ENCODE results near the gene LRRC8C.

LRRC8C gene

DNA sequence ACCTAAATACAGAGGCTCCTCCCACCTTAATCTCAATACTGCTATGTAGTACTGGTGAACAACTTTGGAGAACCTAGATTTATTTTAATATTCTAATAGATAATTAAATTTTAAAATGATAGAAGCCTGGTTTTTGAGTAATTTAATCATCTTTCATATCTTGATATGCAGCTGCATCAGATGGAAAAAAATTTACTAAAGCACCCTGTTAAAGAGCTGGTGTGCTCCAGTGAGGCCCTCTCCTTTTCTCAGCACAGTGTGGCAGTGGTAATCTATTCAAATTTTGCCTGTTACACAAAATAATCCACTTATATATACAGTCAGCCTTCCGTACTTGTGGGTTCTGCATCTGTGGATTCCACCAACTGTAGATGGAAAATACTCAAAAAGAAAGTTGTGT is 82.8 kb downstream of the LRRC8C start:
- Histone ChIP-seq H4K20me1 (ENCODE audit: insufficient read depth) (no peaks in the 10 kb centered on the region), H3K4me3 (IDR thresholded peaks at IDR 0.05; ENCODE audit: insufficient read depth, low read depth, low read length) (no peak overlapping the region), H2AFZ (ENCODE audit: low read depth) (no peak overlapping the region), H3K79me2 (ENCODE audit: insufficient read depth, low read depth) (no peaks in the 10 kb centered on the region), H3K4me2 (no peak overlapping the region), H3K4me1 (ENCODE audit: low read depth, poor library complexity, severe bottlenecking) (peaks cover 23% of the 10 kb centered on the region), H3K27ac (no peak overlapping the region), H3K9ac (no peak overlapping the region), H3K27me3 (ENCODE audit: insufficient read depth, low read depth) (no peaks in the 10 kb centered on the region), H3K36me3 (ENCODE audit: insufficient read depth) (no peaks in the 10 kb centered on the region)
- TF ChIP-seq, protein P1, sequence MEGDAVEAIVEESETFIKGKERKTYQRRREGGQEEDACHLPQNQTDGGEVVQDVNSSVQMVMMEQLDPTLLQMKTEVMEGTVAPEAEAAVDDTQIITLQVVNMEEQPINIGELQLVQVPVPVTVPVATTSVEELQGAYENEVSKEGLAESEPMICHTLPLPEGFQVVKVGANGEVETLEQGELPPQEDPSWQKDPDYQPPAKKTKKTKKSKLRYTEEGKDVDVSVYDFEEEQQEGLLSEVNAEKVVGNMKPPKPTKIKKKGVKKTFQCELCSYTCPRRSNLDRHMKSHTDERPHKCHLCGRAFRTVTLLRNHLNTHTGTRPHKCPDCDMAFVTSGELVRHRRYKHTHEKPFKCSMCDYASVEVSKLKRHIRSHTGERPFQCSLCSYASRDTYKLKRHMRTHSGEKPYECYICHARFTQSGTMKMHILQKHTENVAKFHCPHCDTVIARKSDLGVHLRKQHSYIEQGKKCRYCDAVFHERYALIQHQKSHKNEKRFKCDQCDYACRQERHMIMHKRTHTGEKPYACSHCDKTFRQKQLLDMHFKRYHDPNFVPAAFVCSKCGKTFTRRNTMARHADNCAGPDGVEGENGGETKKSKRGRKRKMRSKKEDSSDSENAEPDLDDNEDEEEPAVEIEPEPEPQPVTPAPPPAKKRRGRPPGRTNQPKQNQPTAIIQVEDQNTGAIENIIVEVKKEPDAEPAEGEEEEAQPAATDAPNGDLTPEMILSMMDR (conservative IDR thresholded peaks at IDR 0.05; ENCODE audit: low read depth, low read length): no peak

DNA sequence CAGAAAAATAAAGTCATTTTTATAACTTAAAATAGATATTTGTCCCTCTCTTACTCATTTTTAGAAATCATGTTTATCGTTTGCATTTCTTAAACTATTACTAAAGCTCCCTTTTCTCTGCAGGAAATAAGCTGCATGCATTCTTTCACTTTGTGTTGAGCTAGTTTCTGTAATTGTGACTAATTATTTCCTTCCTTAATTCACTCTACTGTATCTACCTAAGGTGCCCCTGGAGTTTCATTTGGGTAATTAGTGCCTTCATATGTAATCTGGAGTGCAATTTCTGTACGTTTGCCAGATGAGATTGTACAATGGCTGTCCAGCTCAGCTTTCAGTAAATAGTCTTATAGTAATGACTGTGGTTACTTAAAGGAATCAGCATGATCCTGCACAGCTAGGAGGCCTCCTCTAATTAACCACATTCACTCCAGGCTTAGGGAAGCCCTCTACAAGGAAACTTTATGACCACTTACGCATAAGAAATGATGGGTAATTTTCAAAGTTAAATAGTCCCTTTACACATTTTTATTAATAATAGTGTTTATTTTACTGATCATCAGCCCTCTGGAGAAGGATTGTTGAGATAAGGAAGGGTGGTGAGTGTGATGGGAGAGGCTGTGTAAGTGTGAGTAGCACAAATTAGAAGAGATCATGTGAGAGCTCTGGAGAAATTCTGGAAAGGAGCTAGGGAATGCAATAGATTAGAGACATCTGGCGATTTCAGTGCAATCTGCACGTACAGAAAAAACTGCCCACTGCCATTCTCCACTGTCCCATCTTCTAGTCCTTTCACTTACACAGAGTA is 86.8 kb downstream of the LRRC8C start:
- no peak overlapping the region for H3K4me3 ChIP-seq (IDR thresholded peaks at IDR 0.05; ENCODE audit: insufficient read depth, low read depth, low read length)
- no peak overlapping the region for H3K9ac ChIP-seq

DNA sequence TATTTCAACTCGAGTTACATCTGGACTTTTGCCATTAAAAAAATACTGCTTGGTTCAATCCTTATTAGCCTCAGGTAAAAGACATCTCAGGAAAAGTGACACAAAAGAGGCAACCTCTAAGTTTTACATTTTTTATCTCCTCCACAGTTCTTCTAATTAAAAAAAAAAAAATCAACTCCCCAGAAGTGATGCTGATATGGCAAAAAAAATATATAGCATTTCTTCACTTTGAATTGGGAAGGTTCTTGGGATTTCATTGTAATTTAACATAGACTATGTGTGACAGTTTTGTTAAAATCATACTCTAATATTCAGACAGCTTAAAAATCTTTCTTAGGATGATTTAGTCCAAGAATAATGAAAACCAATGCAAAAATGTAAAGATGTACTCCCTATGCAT is 87.9 kb downstream of the LRRC8C start:
- Histone ChIP-seq H3K4me1 (ENCODE audit: low read depth, poor library complexity, severe bottlenecking) (peaks cover 23% of the 10 kb centered on the region), H3K4me2 (no peak overlapping the region), H3K4me3 (IDR thresholded peaks at IDR 0.05; ENCODE audit: insufficient read depth, low read depth, low read length) (no peak overlapping the region), H3K79me2 (ENCODE audit: insufficient read depth, low read depth) (no peaks in the 10 kb centered on the region), H3K27ac (no peak overlapping the region), H2AFZ (ENCODE audit: low read depth) (no peak overlapping the region), H4K20me1 (ENCODE audit: insufficient read depth) (no peaks in the 10 kb centered on the region), H3K36me3 (ENCODE audit: insufficient read depth) (no peaks in the 10 kb centered on the region), H3K27me3 (ENCODE audit: insufficient read depth, low read depth) (no peaks in the 10 kb centered on the region), H3K9ac (no peak overlapping the region)
- TF ChIP-seq, protein P1 (conservative IDR thresholded peaks at IDR 0.05; ENCODE audit: low read depth, low read length): no peak

More for the DNA sequence above, 86.8 kb downstream of the LRRC8C start:
- no peaks in the 10 kb centered on the region for H3K79me2 ChIP-seq (ENCODE audit: insufficient read depth, low read depth)
- H3K4me1 ChIP-seq (ENCODE audit: low read depth, poor library complexity, severe bottlenecking): peaks cover 23% of the 10 kb centered on the region
- no peaks in the 10 kb centered on the region for H3K27me3 ChIP-seq (ENCODE audit: insufficient read depth, low read depth)
- TF ChIP-seq, protein P1 (conservative IDR thresholded peaks at IDR 0.05; ENCODE audit: low read depth, low read length): no peak
- H2AFZ ChIP-seq (ENCODE audit: low read depth): no peak overlapping the region
- no peaks in the 10 kb centered on the region for H3K36me3 ChIP-seq (ENCODE audit: insufficient read depth)
- H4K20me1 ChIP-seq (ENCODE audit: insufficient read depth): no peaks in the 10 kb centered on the region
- H3K27ac ChIP-seq: peak overlapping the region; percentile 35; the same call in 1 of the 2 replicates
- H3K4me2 ChIP-seq: peak overlapping the region; percentile 26; the same call in 1 of the 2 replicates

DNA sequence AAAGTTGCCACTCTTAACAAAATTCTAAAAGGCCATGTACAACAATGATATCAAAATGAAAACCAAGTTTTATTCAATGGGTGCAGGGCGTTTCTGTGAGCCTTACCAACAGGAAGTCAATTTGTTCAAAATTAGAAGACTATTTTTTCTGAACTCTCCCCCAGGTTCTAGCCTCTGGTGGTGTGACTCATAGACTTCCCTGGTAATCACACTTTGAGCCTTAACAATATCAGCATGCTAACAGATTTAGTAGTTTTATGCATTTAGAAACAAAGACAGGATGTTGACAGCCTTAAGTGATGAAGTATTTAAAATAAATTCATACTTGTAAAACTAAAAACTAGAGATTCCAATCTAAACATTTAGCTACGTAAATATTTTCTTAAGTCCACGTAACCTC is 88.4 kb downstream of the LRRC8C start:
- Histone ChIP-seq H3K9ac (no peak overlapping the region), H3K79me2 (ENCODE audit: insufficient read depth, low read depth) (no peaks in the 10 kb centered on the region), H3K4me3 (IDR thresholded peaks at IDR 0.05; ENCODE audit: insufficient read depth, low read depth, low read length) (no peak overlapping the region), H3K4me2 (no peak overlapping the region), H2AFZ (ENCODE audit: low read depth) (no peak overlapping the region), H3K36me3 (ENCODE audit: insufficient read depth) (no peaks in the 10 kb centered on the region), H3K27ac (no peak overlapping the region), H3K27me3 (ENCODE audit: insufficient read depth, low read depth) (no peaks in the 10 kb centered on the region), H4K20me1 (ENCODE audit: insufficient read depth) (no peaks in the 10 kb centered on the region), H3K4me1 (ENCODE audit: low read depth, poor library complexity, severe bottlenecking) (peaks cover 23% of the 10 kb centered on the region)
- TF ChIP-seq, protein P1 (conservative IDR thresholded peaks at IDR 0.05; ENCODE audit: low read depth, low read length): no peak

All from KMS-11 (cell line).